Retinal pigment epithelial cell (primary cell): ENCODE measurements around the gene SBK3.
"Not testable (repeated sequence)": the region's sequence is repeated elsewhere in the genome, so short reads cannot be mapped to it uniquely, and the experiment has no call there.

Experiments
- DNase-seq: peaks from one replicate; pipeline ENCODE4 v3.0.0-alpha.2; 2010; ENCODE audit warnings: low read depth
- H3K4me3 ChIP-seq: 2 replicates; pipeline ENCODE4 v1.5.1; 2011; ENCODE audit warnings: mild to moderate bottlenecking, low read length, control low read depth, moderate library complexity
- TF ChIP-seq, protein P1 (sequence below): conservative IDR thresholded peaks from 2 replicates; pipeline ENCODE4 v1.5.1; 2011; ENCODE audit warnings: low read depth, low read length, control low read depth, inconsistent platforms

Gene SBK3

DNA sequence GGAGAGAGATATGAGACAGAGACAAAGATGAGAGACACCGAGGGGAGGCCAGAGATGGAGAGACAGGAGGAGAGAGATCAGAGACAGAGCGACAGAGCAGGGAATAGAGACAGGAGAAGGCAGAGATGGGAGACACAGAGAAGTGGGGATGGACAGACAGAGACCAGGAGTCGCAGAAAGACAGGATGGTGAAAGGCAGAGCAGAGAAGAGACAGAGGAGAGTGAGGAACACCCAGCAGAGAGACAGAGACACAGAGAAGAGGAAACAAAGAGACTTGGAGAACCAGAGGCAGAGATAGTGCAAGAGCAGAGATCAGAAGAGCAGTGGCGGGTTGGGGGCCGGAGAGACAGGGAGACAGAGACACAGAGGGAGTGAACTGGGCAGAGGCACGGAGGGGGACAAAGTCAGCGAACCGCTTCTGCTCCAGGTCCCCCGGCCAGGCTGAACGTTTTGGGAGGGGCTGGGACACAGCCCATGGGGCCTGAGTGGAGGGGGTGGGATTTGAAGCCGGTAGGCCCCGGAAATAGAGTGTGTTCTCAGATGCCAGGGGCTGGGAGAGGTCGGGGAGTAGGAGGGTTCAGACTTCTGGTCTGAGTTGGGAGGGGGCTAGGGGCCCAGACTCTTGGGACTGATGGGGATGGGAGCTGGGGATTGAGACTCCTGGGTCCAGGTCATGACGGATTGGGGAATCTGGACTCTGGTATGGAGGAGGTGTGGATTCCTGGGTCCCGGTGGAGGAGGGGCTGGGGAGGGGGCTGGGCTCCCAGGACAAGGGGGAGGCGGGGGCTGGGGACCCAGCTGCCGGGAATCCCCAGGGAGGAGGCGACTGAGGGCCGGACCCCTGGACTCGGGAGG, 34.7 kb upstream of the SBK3 start:
- DNase-seq: no peak
- TF ChIP-seq, protein P1, sequence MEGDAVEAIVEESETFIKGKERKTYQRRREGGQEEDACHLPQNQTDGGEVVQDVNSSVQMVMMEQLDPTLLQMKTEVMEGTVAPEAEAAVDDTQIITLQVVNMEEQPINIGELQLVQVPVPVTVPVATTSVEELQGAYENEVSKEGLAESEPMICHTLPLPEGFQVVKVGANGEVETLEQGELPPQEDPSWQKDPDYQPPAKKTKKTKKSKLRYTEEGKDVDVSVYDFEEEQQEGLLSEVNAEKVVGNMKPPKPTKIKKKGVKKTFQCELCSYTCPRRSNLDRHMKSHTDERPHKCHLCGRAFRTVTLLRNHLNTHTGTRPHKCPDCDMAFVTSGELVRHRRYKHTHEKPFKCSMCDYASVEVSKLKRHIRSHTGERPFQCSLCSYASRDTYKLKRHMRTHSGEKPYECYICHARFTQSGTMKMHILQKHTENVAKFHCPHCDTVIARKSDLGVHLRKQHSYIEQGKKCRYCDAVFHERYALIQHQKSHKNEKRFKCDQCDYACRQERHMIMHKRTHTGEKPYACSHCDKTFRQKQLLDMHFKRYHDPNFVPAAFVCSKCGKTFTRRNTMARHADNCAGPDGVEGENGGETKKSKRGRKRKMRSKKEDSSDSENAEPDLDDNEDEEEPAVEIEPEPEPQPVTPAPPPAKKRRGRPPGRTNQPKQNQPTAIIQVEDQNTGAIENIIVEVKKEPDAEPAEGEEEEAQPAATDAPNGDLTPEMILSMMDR: no peak
- H3K4me3 ChIP-seq: peak overlapping the region; percentile 89

GRCh38 chr19:55578761-55579747, 33.7 kb upstream of the SBK3 start:
- TF ChIP-seq, protein P1: no peak
- DNase-seq: no peak
- H3K4me3 ChIP-seq: peak overlapping the region; percentile 89

DNA sequence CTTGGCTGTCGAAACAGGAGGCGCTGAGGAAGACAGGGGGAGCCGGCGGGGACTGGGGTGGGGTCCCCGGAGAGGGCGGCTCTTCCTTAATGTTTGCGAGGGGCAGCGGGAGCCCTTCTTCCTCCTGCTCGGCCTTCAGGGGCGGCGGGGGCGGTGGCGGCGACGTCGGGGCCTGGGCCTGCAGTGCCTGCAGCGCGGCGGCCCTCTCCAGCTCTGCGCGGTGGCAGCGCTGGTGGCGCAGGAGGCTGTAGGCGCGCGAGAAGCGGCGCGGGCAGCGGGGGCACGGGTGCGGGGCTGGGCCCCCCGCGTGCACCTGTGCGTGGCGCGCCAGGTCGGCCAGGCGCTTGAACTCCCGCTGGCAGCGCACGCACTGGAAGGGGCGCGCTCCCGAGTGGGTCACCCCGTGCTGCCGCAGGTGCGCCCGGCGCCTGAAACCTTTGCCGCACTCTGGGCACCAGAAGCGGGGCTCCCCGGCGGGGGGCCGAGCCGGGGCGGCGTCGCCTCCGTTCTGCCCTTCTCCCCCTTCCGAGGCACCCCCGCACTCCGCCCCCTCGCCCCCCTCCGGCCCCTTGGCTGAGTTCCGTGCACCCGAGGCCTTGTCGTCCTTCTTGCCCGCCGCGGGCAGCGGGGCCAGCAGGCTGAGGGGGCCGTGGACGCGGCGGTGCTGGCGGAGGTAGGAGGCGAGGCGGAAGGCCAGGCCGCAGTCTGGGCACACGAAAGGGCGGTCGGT, 32.9 kb upstream of the SBK3 start:
- TF ChIP-seq, protein P1: no peak
- no peak for DNase-seq
- no peak overlapping the region for H3K4me3 ChIP-seq

- DNase-seq: no peak
- no peak overlapping the region for H3K4me3 ChIP-seq
These were observed 31.4 kb upstream of the SBK3 start for GRCh38 chr19:55576746-55577145.

DNA sequence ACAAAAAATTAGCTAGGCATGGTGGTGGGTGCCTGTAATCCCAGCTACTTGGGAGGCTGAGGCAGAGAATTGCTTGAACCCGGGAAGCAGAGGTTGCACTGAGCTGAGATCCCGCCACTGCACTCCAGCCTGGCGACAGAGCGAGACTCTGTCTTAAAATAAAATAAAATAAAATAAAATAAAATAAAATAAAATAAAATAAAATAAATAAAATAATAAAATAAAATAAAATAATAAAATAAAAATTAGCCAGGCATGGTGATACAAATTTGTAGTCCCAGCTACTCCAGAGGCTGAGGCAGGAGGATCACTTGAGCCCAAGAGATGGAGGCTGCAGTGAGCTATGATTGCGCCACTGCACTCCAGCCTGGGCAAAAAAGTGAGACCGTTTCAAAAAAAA, 28.6 kb upstream of the SBK3 start:
- not testable (repeated sequence) for H3K4me3 ChIP-seq, DNase-seq

More at GRCh38 chr19:55576746-55577145, 31.4 kb upstream of the SBK3 start:
- TF ChIP-seq, protein P1: no peak

DNA sequence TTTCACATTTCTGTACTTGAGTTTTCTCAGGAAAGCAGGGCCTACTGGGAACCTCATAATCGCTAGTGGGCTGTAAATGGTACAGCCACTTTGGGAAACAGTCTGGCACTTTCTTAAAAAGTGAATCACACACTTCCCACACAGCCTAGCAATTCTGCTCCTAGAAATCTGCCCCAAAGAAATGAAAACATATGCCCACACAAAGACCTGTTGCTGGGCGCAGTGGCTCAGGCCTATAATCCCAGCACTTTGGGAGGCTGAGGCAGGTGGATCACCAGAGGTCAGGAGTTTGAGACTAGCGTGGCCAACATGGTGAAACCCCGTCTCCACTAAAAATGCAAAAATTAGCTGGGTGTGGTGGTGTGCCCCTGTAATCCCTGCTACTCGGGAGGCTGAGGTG, 24.1 kb upstream of the SBK3 start:
- DNase-seq, H3K4me3 ChIP-seq: not testable (repeated sequence)

DNA sequence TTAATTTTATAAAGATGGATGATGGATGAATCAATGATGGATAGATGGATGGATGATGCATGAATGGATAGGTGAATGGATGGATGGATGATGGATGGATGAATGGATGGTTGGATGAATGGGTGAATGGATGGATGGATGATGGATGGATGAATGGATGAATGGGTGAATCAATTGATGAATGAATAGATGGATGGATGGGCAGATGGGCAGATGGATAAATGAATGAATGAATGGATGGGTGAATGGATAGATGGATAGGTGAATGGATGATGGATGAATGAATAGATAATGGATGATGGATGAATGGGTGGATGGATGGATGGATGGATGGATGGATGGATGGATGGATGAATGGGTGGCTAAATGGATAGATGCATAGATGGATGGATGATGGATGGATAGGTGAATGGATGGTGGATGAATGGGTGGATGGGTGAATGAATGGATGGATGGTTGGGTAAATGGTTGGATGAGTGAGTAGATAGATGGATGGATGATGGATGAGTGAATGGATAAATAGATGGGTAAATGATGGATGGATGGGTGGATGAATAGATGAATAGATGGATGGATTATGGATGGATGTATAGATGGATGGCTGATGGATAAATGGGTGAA, 22.5 kb upstream of the SBK3 start:
- no peak for DNase-seq
- H3K4me3 ChIP-seq: no peak overlapping the region
- TF ChIP-seq, protein P1: no peak
